OCI-LY3 (cell line): Measurements from ENCODE around the gene IFT122.
"Not testable (repeated sequence)": the region's sequence is repeated elsewhere in the genome, so short reads cannot be mapped to it uniquely, and the experiment has no call there.

Experiments used
- H2AFZ ChIP-seq: fragments of 200-600, 300-600 bp; shearing (Covaris generic); 2 replicates; pipeline ENCODE4 v1.6.0; 2014; ENCODE audit warnings: antibody characterized with exemption, low read depth, low read length
- H3K27ac ChIP-seq: fragments of 200-600, 300-600 bp; sonication (generic); 2 replicates; pipeline ENCODE4 v1.5.1; 2014; ENCODE audit warnings: mild to moderate bottlenecking, low read length, moderate library complexity, mixed read lengths
- H3K27me3 ChIP-seq: fragments of 200-600, 300-600 bp; sonication (generic); 2 replicates; pipeline ENCODE4 v1.6.1; 2014; ENCODE audit warnings: low read depth, low read length, mixed read lengths
- H3K36me3 ChIP-seq: fragments of 200-600, 300-600 bp; sonication (generic); replicated peaks from 2 replicates; pipeline ENCODE3; 2014; ENCODE audit warnings: low read depth, low read length, mixed read lengths
- H3K4me1 ChIP-seq: fragments of 300-600, 200-600 bp; sonication (generic); 2 replicates; pipeline ENCODE4 v1.6.1; 2014; ENCODE audit warnings: low read length, mixed read lengths
- H3K4me2 ChIP-seq: fragments of 200-600, 300-600 bp; sonication (generic); 2 replicates; pipeline ENCODE4 v1.6.1; 2014; ENCODE audit warnings: low read length, mixed read lengths
- H3K4me3 ChIP-seq: fragments of 300-600, 200-600 bp; sonication (generic); 2 replicates; pipeline ENCODE4 v1.5.1; 2014; ENCODE audit warnings: antibody characterized with exemption, mild to moderate bottlenecking, low read length, moderate library complexity
- H3K79me2 ChIP-seq: fragments of 300-600, 200-600 bp; shearing (Covaris generic); 2 replicates; pipeline ENCODE4 v1.6.1; 2014; ENCODE audit warnings: mild to moderate bottlenecking, low read length, mixed read lengths
- H3K9ac ChIP-seq: fragments of 300-600, 200-600 bp; shearing (Covaris generic); 2 replicates; pipeline ENCODE4 v1.6.0; 2014; ENCODE audit warnings: mild to moderate bottlenecking, low read length, moderate library complexity
- H3K9me3 ChIP-seq: fragments of 200-600, 300-600 bp; shearing (Covaris generic); 2 replicates; pipeline ENCODE4 v1.6.1; 2014; ENCODE audit warnings: low read length, mixed read lengths; ENCODE audit not compliant: insufficient read depth
- H4K20me1 ChIP-seq: fragments of 200-600, 300-600 bp; sonication (generic); 2 replicates; pipeline ENCODE4 v1.6.1; 2016; ENCODE audit warnings: low read length, mixed read lengths; ENCODE audit not compliant: insufficient read depth
- EZH2phosphoT487 ChIP-seq: fragments of 200-600 bp; shearing (Covaris generic); IDR thresholded peaks from 2 replicates; pipeline ENCODE4 v1.6.1; 2018; ENCODE audit warnings: antibody characterized with exemption, mixed run types, low read depth
- TF ChIP-seq, protein P1 (sequence below): fragments of 200-600, 300-600 bp; sonication (generic); IDR thresholded peaks from 2 replicates; pipeline ENCODE4 v1.5.1; 2014; ENCODE audit warnings: antibody characterized with exemption, low read length, low read depth

IFT122 gene, protein sequence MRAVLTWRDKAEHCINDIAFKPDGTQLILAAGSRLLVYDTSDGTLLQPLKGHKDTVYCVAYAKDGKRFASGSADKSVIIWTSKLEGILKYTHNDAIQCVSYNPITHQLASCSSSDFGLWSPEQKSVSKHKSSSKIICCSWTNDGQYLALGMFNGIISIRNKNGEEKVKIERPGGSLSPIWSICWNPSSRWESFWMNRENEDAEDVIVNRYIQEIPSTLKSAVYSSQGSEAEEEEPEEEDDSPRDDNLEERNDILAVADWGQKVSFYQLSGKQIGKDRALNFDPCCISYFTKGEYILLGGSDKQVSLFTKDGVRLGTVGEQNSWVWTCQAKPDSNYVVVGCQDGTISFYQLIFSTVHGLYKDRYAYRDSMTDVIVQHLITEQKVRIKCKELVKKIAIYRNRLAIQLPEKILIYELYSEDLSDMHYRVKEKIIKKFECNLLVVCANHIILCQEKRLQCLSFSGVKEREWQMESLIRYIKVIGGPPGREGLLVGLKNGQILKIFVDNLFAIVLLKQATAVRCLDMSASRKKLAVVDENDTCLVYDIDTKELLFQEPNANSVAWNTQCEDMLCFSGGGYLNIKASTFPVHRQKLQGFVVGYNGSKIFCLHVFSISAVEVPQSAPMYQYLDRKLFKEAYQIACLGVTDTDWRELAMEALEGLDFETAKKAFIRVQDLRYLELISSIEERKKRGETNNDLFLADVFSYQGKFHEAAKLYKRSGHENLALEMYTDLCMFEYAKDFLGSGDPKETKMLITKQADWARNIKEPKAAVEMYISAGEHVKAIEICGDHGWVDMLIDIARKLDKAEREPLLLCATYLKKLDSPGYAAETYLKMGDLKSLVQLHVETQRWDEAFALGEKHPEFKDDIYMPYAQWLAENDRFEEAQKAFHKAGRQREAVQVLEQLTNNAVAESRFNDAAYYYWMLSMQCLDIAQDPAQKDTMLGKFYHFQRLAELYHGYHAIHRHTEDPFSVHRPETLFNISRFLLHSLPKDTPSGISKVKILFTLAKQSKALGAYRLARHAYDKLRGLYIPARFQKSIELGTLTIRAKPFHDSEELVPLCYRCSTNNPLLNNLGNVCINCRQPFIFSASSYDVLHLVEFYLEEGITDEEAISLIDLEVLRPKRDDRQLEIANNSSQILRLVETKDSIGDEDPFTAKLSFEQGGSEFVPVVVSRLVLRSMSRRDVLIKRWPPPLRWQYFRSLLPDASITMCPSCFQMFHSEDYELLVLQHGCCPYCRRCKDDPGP

DNA sequence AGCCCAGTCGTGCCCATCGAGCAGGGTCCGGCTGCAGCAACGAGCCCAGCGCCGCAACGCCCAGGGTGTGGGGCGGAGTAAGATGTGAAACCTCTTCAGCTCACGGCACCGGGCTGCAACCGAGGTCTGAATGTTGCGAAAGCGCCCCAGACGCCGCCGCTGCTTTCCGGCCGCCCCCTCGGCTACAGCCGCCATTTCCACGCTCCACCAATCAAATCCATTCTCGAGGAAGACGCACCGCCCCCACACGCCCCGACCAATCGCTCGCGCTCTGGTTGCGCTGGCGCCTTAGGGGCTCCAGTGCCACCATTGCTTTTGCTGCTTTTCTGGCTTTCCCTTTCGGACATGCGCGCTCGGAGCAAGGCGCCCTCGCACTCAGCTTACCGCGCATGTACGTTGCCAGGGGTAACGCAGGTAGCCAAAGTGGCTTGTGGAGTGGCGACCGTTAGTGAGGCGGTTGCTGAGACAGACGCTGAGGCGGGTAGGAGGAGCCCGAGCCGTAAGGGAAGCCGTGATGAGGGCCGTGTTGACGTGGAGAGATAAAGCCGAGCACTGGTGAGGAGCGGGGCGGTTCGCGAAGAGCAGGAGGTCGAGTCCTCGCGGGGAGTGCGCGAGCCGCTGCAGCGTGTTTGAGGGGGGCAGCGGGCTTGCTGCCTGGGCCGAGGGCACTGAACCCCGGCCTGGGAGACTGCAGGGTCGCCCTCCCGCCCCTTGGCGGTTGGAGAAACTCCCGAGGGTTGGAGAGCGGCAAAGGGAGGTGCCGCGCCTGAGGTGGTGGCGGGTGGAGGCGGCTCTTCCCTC, at the start of gene IFT122, which contains the start of gene MBD4:
Gene IFT122 (plus strand): TSS at position 408 of the 801 bp plus-strand sequence. CDS start 107 bp downstream, at position 515.
Gene MBD4 (minus strand): TSS at position 132 of the 801 bp plus-strand sequence. CDS start 115 bp downstream, at position 17.
- Histone ChIP-seq H3K4me1 (peaks cover 36% of the 10 kb centered on the region), H3K27ac (peak within 1 kb of the TSS; percentile 85), H3K36me3 (peaks cover 21% of the 10 kb centered on the region), H2AFZ (peak within 1 kb of the TSS; percentile 87), H3K27me3 (no peaks in the 10 kb centered on the region), H3K79me2 (peaks cover 31% of the 10 kb centered on the region), H3K4me3 (peak within 1 kb of the TSS; percentile 96), H3K9ac (peak within 1 kb of the TSS; percentile 99), H3K9me3 (no peaks in the 10 kb centered on the region), H3K4me2 (peak within 1 kb of the TSS; percentile 97), H4K20me1 (no peaks in the 10 kb centered on the region)
- TF ChIP-seq, protein P1, sequence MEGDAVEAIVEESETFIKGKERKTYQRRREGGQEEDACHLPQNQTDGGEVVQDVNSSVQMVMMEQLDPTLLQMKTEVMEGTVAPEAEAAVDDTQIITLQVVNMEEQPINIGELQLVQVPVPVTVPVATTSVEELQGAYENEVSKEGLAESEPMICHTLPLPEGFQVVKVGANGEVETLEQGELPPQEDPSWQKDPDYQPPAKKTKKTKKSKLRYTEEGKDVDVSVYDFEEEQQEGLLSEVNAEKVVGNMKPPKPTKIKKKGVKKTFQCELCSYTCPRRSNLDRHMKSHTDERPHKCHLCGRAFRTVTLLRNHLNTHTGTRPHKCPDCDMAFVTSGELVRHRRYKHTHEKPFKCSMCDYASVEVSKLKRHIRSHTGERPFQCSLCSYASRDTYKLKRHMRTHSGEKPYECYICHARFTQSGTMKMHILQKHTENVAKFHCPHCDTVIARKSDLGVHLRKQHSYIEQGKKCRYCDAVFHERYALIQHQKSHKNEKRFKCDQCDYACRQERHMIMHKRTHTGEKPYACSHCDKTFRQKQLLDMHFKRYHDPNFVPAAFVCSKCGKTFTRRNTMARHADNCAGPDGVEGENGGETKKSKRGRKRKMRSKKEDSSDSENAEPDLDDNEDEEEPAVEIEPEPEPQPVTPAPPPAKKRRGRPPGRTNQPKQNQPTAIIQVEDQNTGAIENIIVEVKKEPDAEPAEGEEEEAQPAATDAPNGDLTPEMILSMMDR: no peak
- TF ChIP-seq EZH2phosphoT487: no peak

DNA sequence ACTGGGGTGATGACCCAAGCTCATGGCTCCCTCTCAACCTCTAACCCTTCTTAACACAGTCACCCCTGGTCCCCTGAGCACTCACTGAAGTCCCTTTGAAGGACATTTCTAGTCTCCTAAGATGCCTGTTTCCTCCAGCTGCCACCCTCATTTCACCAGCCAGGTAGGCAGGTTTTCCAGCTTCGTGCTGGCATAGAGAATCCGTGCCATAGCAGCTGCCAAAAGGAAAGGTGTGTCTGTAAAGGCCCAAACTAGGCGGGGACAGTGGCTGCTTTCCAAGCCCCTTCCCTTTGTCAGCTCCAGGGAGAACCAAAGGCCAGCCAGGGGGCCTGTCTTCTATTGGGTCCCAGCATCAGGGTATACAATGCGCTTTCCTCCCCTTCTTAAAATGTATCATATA, 48.4 kb upstream of the IFT122 start:
- H3K79me2 ChIP-seq: peaks cover 20% of the 10 kb centered on the region
- not testable (repeated sequence) for H4K20me1 ChIP-seq, H3K4me2 ChIP-seq, H3K4me1 ChIP-seq, H3K36me3 ChIP-seq, H3K9ac ChIP-seq, H3K27ac ChIP-seq, H3K4me3 ChIP-seq, H3K9me3 ChIP-seq, H2AFZ ChIP-seq, H3K27me3 ChIP-seq

DNA sequence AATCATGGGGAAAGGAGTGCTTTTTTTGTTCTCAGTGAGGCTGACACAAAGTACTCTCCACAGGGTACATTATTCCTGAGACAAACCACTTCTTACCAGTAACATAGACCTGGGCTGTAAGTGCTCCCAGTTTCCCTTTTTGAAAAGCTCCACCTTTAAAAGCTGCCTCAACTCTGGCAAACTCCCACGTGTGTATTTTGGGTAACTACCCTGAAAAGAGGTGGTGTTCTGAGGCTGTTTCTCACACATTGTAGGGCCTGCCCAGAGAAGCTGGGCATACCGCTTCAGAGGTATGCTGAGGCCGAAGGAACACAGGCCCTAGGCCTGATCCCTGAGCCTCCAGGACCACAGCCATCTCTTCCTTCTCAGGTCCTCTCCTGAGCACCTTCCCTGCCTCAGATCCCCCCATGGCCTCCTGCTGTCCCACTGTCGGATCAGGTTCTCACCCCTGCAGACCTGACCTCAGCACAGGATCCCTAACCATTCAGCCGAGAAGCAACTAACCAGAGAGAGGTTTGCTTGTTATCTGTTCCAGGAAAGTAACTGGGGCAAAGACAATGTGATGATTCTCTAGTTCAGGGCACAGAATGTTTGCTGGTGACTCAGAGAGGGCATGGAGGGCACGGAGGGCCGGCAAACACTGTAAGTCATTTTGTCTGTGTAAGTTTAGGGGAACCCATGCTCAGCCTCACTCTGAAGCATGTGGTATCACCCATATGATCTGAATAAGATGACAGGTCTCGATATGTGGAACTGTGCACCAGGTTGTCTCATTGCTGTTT, 47.7 kb upstream of the IFT122 start:
- not testable (repeated sequence) for H3K4me1 ChIP-seq, H4K20me1 ChIP-seq, H3K27ac ChIP-seq, H3K36me3 ChIP-seq, H3K9ac ChIP-seq, H2AFZ ChIP-seq, H3K4me2 ChIP-seq, H3K4me3 ChIP-seq, H3K9me3 ChIP-seq, H3K27me3 ChIP-seq
- H3K79me2 ChIP-seq: peaks cover 27% of the 10 kb centered on the region

DNA sequence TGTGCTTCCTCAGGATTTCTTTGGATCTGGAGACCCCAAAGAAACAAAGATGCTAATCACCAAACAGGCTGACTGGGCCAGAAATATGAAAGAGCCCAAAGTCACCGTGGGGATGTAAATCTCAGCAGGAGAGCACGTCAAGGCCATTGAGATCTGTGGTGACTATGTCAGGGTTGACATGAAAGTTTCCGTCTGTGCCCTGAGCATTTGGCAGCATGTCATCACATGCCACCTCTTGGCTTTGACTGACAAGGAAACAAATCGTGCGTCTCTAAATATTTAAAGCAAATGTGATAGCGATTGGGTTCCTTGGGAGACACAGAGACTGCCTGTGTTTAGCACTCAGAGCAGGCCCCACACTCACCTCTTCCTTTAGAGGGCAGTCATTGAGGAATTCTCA, 46.8 kb upstream of the IFT122 start:
- H3K27ac ChIP-seq: no peak overlapping the region
- no peaks in the 10 kb centered on the region for H3K27me3 ChIP-seq
- TF ChIP-seq, protein P1: no peak
- TF ChIP-seq EZH2phosphoT487: no peak
- H3K4me1 ChIP-seq: peaks cover 4% of the 10 kb centered on the region
- peaks cover 37% of the 10 kb centered on the region for H3K79me2 ChIP-seq
- H3K36me3 ChIP-seq: no peaks in the 10 kb centered on the region
- peaks cover 12% of the 10 kb centered on the region; the same call in 1 of the 2 replicates for H4K20me1 ChIP-seq
- no peaks in the 10 kb centered on the region for H3K9me3 ChIP-seq
- no peak overlapping the region for H3K4me3 ChIP-seq
- H2AFZ ChIP-seq: no peak overlapping the region
- no peak overlapping the region for H3K9ac ChIP-seq
- no peak overlapping the region for H3K4me2 ChIP-seq

DNA sequence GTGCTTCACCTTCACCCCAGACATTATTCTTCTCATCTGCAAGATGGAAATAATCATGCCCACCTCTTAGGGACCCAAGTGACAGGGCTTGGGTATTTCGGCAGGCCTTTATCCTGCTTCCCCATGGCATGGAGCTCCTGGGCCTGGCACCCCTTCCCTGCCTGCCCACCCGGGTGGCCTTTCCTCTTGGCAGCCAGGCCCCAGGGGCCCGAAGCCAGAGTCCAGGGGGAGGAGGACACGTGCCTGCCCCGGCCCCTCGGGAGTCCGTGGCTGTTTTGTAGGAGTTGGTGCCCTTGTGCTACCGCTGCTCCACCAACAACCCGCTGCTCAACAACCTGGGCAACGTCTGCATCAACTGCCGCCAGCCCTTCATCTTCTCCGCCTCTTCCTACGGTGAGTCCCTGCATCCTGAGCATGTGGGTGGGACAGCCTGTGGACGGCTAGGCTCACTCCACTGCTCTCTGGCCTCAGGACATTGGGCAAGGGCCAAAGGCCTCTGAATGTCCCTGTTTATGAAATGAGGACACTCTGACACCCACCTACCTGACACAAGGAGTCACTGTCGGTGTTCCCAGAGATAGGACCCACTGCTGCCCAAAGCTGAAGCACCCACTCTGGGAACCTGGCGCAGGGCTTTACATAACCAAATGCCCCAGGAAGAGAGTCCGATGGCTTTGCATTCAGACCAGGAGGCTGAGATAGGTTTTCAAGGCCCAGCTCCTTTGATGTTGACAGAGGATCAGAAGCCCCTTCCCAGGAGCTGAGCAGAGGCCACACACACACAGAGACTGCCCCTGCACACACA, 46.1 kb upstream of the IFT122 start:
- H3K4me3 ChIP-seq, H3K27me3 ChIP-seq, H3K4me2 ChIP-seq, H3K4me1 ChIP-seq, H3K9ac ChIP-seq, H3K9me3 ChIP-seq, H3K36me3 ChIP-seq, H3K27ac ChIP-seq, H2AFZ ChIP-seq: not testable (repeated sequence)
- Histone ChIP-seq H4K20me1 (peaks cover 15% of the 10 kb centered on the region; the same call in 1 of the 2 replicates), H3K79me2 (peaks cover 44% of the 10 kb centered on the region)
